Erythroblast (primary cell): Measurements from ENCODE around the gene PRELID3B.

Experiments used
- GATA1 ChIP-seq: IDR thresholded peaks from 2 replicates; pipeline ENCODE4 v1.6.1; 2011; ENCODE audit warnings: low read depth, mild to moderate bottlenecking, control low read depth, low read length, moderate library complexity
- POLR2A ChIP-seq: IDR thresholded peaks from 2 replicates; pipeline ENCODE4 v1.6.1; 2011; ENCODE audit warnings: mild to moderate bottlenecking, low read length

- TF ChIP-seq POLR2A = no peak
- TF ChIP-seq GATA1 = no peak
These were observed 7.2 kb downstream of the PRELID3B start for GRCh38 chr20:59035381-59035780.
